Posterior cingulate gyrus (tissue), 11 donors: ENCODE measurements around the gene LRBA.
"Not testable (repeated sequence)": the region's sequence is repeated elsewhere in the genome, so short reads cannot be mapped to it uniquely, and the experiment has no call there.

Source experiments
- DNase-seq, 10 donors: peaks; one replicate each; pipeline versions ENCODE4 v3.0.0 to v3.0.0-alpha.2; 2020 to 2021; ENCODE audit warnings: mixed read lengths in 3 of 10
- intact Hi-C: fragments of 100-400 bp; cut with DNase I; formaldehyde crosslinking; loops from one replicate; pipeline ENCODE4 v1.15.1; 2023

LRBA gene

GRCh38 chr4:150578745-150579501 lies 436.2 kb downstream of the LRBA start:
- no peak for DNase-seq
- intact Hi-C loops: no loop called here

GRCh38 chr4:150577796-150578195 lies 437.3 kb downstream of the LRBA start:
- intact Hi-C loops: no loop called here
- no peak for DNase-seq

- intact Hi-C loops: no loop called here
- no peak for DNase-seq
These were observed 440.4 kb downstream of the LRBA start for GRCh38 chr4:150574678-150575077.

- intact Hi-C loops: no loop called here
- DNase-seq: no peak
These were observed 441.6 kb downstream of the LRBA start for GRCh38 chr4:150573534-150573933.

DNA sequence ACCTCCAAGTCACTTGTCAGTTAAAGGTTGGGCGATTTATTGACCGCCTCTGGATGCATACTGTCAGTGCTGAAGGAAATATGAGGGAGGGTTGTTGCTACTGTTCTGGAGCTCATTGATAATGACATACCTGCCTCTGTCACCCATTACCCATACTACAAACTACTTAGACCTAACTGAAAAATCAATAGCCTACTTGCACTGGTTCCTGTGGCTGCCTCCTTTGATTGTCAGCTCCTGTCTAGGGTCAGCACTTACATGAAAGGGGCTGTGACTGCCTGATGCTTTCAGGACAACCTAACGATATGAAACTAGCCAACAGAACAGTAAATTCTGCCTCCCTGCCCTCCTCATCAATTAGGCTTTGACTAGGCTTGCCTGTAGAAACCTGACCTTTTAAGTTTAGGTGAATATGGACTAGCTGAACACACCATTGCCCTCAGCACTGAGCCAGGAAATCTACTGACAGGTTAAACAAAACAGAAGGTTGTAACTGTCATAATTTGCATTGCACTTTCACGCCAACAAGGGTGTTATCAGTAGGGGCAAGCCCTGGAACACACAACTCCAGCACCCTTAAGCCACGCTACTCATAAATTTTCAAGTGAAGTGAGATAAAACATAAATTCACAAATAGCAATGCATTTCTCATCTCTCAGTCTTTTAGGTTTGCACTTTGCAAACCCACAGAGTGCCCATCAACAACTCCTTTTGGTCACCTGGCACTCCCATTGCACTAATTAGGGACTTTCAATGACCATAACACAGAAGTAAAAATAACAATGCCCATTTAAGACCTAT lies 442.2 kb downstream of the LRBA start:
- no peak for DNase-seq
- intact Hi-C loops: no loop called here

- no peak for DNase-seq
- intact Hi-C loops: no loop called here
These were observed 444.2 kb downstream of the LRBA start for GRCh38 chr4:150570862-150571261.

- intact Hi-C loops: no loop called here
- no peak for DNase-seq
These were observed 445.0 kb downstream of the LRBA start for GRCh38 chr4:150569998-150570535.

- intact Hi-C loops: no loop called here
- no peak for DNase-seq
These were observed 445.6 kb downstream of the LRBA start for GRCh38 chr4:150569384-150569987.

GRCh38 chr4:150567070-150567469 lies 448.0 kb downstream of the LRBA start:
- no peak for DNase-seq

GRCh38 chr4:150564967-150565366 lies 450.1 kb downstream of the LRBA start:
- DNase-seq, intact Hi-C loops: not testable (repeated sequence)

More at GRCh38 chr4:150567070-150567469, 448.0 kb downstream of the LRBA start:
- intact Hi-C loops: no loop called here

GRCh38 chr4:150562751-150563150 lies 452.3 kb downstream of the LRBA start:
- no peak for DNase-seq
- intact Hi-C loops: no loop called here

DNA sequence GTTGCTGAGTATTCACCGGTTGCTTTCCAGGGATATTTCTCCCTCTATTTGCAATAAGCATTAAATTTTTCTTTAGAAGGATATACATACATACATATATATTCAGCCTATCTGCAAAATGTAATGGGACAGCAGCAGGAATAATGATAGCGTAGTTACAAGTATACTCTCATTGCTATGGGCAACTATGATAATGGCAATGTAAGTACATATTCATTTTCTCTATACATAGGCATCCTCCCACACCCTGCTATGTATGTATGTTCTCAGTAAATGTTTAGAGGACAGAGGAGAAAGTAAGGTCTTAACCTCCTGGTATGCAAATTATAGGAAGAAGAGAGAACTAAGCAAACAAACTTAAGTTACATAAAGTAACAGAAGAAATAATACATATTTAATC lies 452.8 kb downstream of the LRBA start:
- DNase-seq: no peak
- intact Hi-C loops: no loop called here

DNA sequence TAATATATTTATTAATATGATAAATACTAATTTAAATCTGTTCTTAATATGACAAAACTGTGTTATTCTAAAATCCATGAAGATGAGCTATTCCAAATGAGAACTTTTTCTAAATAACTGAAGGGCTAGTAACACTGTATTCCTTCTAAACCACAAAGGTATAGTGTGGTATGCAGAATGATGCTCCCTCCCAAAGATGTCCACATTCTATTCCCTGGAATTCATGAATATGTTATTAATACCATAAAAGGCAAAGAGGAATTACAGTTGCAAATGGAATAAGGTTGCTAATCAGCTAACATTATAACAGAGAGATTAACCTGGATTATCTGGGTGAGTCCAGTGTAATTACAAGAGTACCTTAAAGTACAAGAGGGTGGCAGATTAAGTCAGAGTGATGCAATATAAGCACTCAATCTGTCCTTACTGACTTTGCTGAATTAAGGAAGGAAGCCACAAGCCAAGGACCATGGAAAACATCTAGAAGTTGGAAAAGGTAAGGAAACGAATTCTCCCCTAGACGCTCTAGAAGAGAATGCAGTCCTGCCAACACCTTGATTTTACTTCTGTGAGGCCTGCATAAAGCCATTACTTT lies 453.8 kb downstream of the LRBA start:
- intact Hi-C loops: no loop called here
- no peak for DNase-seq

DNA sequence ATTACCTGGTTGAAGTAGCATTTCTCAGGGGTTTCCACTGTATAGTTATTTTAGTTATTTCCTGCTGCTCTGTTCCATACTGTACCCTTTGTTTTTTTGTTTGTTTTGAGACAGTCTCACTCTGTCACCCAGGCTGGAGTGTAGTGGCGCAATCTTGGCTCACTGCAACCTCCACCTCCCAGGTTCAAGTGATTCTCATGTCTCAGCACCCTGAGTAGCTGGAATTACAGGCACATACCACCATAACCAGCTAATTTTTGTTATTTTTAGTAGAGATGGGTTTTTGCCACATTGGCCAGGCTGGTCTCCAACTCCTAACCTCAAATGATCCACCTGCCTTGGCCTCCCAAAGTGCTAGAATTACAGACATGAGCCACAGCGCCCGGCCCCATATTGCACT lies 457.3 kb downstream of the LRBA start:
- intact Hi-C loops, DNase-seq: not testable (repeated sequence)

DNA sequence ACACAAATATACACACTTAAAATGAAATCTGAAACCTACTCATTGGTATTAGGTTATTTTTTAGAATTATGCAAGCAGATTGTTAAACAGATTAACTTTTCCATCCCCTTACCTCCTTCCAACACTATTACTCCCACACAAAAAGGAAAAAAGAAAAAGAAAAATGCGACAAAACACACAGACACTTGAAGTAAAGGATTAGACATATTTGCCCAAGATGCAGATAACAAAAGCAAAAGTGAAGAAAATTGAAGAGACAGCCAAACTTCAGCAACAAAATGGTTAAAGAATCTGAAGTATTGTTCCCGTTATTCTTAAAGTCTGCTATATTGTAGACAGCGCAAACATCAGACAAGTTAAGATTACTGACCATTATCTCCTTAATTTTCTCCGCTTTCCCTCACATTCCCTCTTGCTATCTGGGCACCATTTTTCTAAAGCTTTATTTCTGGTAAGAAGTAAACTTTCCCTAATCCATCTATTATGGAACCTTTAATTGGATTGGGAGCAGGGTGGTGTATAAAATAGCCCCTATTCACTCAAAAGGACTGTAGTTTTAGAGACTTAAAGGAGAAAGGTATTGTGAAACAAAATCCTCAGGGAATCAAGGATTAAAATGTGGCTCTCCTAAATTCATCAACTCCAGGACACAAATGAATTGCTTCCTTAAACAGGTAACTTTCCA lies 467.8 kb downstream of the LRBA start:
- intact Hi-C loops: no loop called here
- DNase-seq: no peak

- DNase-seq: no peak
- intact Hi-C loops: no loop called here
These were observed 468.8 kb downstream of the LRBA start for GRCh38 chr4:150546286-150546685.

DNA sequence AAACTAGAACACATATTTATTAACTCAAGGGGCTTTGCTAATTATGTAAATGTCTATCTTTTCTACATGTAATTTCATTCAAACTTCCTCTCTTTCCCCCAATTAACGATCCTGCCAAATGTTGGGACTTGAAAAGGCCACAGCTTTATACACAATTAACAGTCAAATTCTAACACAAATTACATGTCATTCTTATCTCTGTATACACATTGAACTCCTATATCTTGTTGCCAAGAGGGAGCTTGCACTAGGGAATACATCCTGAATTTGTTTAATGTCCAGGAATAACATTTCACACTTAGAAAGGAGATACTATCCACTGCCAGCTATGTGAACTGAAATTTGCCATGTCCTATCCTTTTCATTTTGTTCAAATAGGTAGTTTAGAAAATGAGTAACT lies 472.0 kb downstream of the LRBA start:
- DNase-seq: no peak
- intact Hi-C loops: no loop called here

GRCh38 chr4:150541681-150542080 lies 473.4 kb downstream of the LRBA start:
- DNase-seq: no peak
- intact Hi-C loops: no loop called here

- no peak for DNase-seq
- intact Hi-C loops: no loop called here
These were observed 474.1 kb downstream of the LRBA start for GRCh38 chr4:150540959-150541360.

DNA sequence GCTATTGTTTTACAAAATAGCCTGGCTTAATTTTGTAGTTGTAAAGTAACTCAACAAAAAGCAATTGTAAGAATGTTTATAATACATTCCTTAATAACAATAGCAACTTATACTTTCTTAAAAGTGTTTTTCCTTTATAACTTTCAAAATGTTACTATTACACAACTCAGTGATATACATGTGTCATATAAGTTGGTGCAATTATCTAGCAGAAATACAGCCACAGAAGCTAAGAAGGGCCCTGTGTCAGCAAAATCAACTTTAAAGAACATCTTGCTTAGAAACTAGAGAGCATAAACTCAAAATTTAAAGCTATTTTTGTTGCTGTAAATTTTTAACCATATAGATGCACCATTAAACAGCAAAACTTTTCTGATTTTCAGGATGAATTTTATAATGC lies 474.5 kb downstream of the LRBA start:
- intact Hi-C loops: no loop called here
- no peak for DNase-seq
